ENCODE data around the gene KIAA1143. TPM values are rescaled to one million over a fixed set of nuclear protein-coding genes. Genes with fewer than 3 reads are reported as not detected.
A peak's percentile ranks its signal among the peaks of the same experiment; 100 is the strongest.

The KIAA1143 gene
- total RNA-seq, 1 experiment from 2014 or later = 21.7 TPM

DNA sequence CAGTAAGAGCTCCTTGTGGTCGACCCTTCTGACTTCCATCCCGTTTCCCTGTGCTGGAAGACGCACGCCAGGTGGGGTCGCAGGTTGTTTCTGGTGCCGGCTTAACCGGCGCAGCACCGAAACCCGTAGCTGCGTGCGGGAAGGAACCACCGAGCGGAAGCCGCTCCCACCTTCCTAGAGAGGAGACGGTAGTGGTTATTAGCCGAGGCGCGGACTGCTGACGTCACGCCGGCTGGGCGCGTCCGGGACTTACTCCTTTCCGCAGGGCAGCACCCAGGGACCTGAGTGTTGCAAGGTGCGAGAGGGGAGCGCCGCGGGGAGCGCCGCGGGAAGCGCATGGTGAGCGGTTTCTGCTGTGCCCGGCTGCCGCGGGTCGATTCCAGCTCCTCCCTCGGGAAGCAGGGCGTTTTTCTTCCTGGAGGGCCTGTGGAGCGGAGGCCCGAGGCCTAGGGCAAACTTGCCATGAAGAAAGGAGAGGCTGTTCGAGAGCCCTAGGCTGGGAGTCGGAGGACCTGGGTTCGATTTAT is 32.0 kb downstream of the KIAA1143 start, which contains the start of gene ZNF501:
Gene ZNF501 (plus strand): TSS at position 252 of the 527 bp plus-strand sequence. CDS start 4,787 bp downstream, outside the sequence.
- H3K9me3 ChIP-seq (replicated peaks) = peaks cover 16% of the 10 kb centered on the region
- H3K36me3 ChIP-seq = peaks cover 3% of the 10 kb centered on the region; the same call in 1 of the 2 replicates
- peak within 1 kb of the TSS; percentile 45 for H3K4me3 ChIP-seq
- no peaks in the 10 kb centered on the region for H3K27me3 ChIP-seq (replicated peaks)
- peaks cover 8% of the 10 kb centered on the region for H3K4me1 ChIP-seq (replicated peaks)
- no peak within 1 kb of the TSS for H3K27ac ChIP-seq
- DNase-seq (ENCODE audit: low read depth in 1 of 2, low spot score in 2 of 2) = peak; percentile 52 to 76

GRCh38 chr3:44722103-44722401 is 39.4 kb downstream of the KIAA1143 start:
- DNase-seq (ENCODE audit: low read depth in 1 of 2, low spot score in 2 of 2) = no peak
- peaks cover 14% of the 10 kb centered on the region for H3K36me3 ChIP-seq
- no peak overlapping the region for H3K27ac ChIP-seq
- H3K4me1 ChIP-seq (replicated peaks) = no peaks in the 10 kb centered on the region
- peaks cover 23% of the 10 kb centered on the region for H3K9me3 ChIP-seq (replicated peaks)
- no peak overlapping the region for H3K4me3 ChIP-seq
- H3K27me3 ChIP-seq (replicated peaks) = no peaks in the 10 kb centered on the region

DNA sequence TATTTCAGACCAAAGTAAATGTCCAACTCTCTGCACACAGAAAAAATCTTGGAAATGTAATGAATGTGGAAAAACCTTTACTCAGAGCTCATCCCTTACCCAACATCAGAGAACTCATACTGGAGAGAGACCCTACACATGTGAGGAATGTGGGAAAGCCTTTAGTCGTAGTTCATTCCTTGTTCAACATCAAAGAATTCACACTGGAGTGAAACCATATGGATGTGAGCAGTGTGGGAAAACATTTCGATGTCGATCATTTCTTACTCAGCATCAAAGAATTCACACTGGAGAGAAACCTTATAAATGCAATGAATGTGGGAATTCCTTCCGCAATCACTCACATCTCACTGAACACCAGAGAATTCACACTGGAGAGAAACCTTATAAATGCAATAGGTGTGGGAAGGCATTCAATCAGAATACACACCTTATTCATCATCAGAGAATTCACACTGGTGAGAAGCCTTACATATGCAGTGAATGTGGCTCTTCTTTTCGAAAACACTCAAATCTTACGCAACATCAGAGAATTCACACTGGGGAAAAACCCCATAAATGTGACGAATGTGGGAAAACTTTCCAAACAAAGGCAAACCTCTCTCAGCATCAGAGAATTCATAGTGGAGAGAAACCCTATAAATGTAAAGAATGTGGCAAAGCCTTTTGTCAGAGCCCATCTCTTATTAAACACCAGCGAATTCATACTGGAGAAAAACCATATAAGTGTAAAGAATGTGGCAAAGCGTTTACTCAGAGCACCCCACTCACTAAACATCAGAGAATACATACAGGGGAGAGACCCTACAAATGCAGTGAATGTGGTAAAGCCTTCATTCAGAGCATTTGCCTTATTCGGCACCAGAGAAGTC is 40.0 kb downstream of the KIAA1143 start:
- Histone ChIP-seq H3K27ac (no peak overlapping the region), H3K4me3 (no peak overlapping the region), H3K36me3 (peaks cover 14% of the 10 kb centered on the region), H3K27me3 (replicated peaks) (no peaks in the 10 kb centered on the region), H3K4me1 (replicated peaks) (no peaks in the 10 kb centered on the region), H3K9me3 (replicated peaks) (peaks cover 25% of the 10 kb centered on the region)
- no peak for DNase-seq (ENCODE audit: low read depth in 1 of 2, low spot score in 2 of 2)

GRCh38 chr3:44712455-44713075 is 48.9 kb downstream of the KIAA1143 start, which contains the start of gene ZNF502:
TSS of gene ZNF502 (plus strand) at chr3:44712660. CDS start at chr3:44720262, 7,602 bp downstream.
- no peaks in the 10 kb centered on the region for H3K36me3 ChIP-seq
- H3K27ac ChIP-seq = no peak within 1 kb of the TSS
- H3K9me3 ChIP-seq (replicated peaks) = peaks cover 18% of the 10 kb centered on the region
- no peaks in the 10 kb centered on the region for H3K4me1 ChIP-seq (replicated peaks)
- H3K27me3 ChIP-seq (replicated peaks) = no peaks in the 10 kb centered on the region
- peak; percentile 14 to 58 for DNase-seq (ENCODE audit: low read depth in 1 of 2, low spot score in 2 of 2)
- H3K4me3 ChIP-seq = peak within 1 kb of the TSS; percentile 43

Other genes starting within 250 kb of the KIAA1143 start
- gene ZKSCAN7, start 206.4 kb downstream of the KIAA1143 start, total RNA-seq (2014; rRNA removed; shearing (Covaris generic)) = 4.1 and 4.4 TPM in 2 replicates
- gene ZNF660, start 176.7 kb downstream of the KIAA1143 start, total RNA-seq (2014; rRNA removed; shearing (Covaris generic)) = 2.6 and 4.3 TPM in 2 replicates
- gene ZNF197, start 136.6 kb downstream of the KIAA1143 start, total RNA-seq (2014; rRNA removed; shearing (Covaris generic)) = 12.4 and 13.1 TPM in 2 replicates
- 7.7 and 14.7 TPM in 2 replicates for gene ZNF35, start 112.9 kb downstream of the KIAA1143 start, total RNA-seq (2014; rRNA removed; shearing (Covaris generic))
- gene ZNF502, start 49.0 kb downstream of the KIAA1143 start, total RNA-seq (2014; rRNA removed; shearing (Covaris generic)) = 0.79 TPM in 1 of 2 replicates, not detected in the other
- 0.53 and 4.4 TPM in 2 replicates for gene ZNF501, start 32.0 kb downstream of the KIAA1143 start, total RNA-seq (2014; rRNA removed; shearing (Covaris generic))
- gene KIF15, start 175 bp upstream of the KIAA1143 start, total RNA-seq (2014; rRNA removed; shearing (Covaris generic)) = 26.1 and 28.9 TPM in 2 replicates
- 3.8 and 4.8 TPM in 2 replicates for gene TMEM42, start 100.3 kb upstream of the KIAA1143 start, total RNA-seq (2014; rRNA removed; shearing (Covaris generic))
- 0.05 TPM in 1 of 2 replicates, not detected in the other for gene TGM4, start 113.0 kb upstream of the KIAA1143 start, total RNA-seq (2014; rRNA removed; shearing (Covaris generic))
- gene ZDHHC3, start 214.6 kb upstream of the KIAA1143 start, total RNA-seq (2014; rRNA removed; shearing (Covaris generic)) = 48.8 and 55.3 TPM in 2 replicates
- 52.2 and 92.5 TPM in 2 replicates for gene EXOSC7, start 214.6 kb upstream of the KIAA1143 start, total RNA-seq (2014; rRNA removed; shearing (Covaris generic))